Measurements from ENCODE around the gene GULP1.

DNA sequence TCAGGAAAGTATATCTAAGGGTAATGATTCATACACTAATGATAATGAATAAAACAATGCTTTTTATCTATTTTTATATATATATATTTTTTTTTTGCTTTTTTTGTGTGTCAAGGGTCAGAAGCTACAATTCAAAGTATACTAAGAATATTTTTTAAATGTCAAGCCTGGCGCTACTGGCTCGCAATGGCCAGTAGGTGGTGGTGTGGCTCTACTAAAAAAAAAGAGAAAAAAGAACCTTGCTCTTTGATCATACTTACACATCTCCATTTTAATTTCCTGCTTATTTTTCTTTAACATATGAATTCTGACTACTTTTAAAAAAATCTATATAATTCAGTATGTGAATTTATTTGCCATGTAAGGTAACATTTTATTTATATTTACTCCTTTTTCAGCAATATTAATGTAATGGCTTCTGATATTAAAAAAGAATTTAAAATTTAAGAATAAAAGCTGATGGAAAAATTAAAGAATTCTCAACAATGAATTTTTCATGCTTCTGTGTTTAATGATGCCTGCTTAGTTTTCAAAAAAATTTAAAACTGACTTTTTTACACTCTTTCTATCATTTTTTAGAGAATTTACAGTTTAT, 232.9 kb downstream of the GULP1 start:
- no peak for TF ChIP-seq EZH2 (IDR thresholded peaks at IDR 0.05; ENCODE audit: borderline replicate concordance, low read length)
- TF ChIP-seq, protein P1, sequence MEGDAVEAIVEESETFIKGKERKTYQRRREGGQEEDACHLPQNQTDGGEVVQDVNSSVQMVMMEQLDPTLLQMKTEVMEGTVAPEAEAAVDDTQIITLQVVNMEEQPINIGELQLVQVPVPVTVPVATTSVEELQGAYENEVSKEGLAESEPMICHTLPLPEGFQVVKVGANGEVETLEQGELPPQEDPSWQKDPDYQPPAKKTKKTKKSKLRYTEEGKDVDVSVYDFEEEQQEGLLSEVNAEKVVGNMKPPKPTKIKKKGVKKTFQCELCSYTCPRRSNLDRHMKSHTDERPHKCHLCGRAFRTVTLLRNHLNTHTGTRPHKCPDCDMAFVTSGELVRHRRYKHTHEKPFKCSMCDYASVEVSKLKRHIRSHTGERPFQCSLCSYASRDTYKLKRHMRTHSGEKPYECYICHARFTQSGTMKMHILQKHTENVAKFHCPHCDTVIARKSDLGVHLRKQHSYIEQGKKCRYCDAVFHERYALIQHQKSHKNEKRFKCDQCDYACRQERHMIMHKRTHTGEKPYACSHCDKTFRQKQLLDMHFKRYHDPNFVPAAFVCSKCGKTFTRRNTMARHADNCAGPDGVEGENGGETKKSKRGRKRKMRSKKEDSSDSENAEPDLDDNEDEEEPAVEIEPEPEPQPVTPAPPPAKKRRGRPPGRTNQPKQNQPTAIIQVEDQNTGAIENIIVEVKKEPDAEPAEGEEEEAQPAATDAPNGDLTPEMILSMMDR (conservative IDR thresholded peaks at IDR 0.05 in 1 of 2, IDR thresholded peaks at IDR 0.05 in 1 of 2; ENCODE audit: extremely low read depth in 1 of 2, insufficient read depth in 1 of 2, low read depth in 1 of 2, low read length in 2 of 2) = peak; percentile 61 to 63

Data from mammary epithelial cell (primary cell).